Activated naive CD8-positive, alpha-beta T cell treated with anti-CD3 and anti-CD28 coated beads, Interleukin-2, amount 50 U/mL, for 16 hours (primary cell): Measurements from ENCODE around the gene PADI3.
"Not testable (repeated sequence)": the region's sequence is repeated elsewhere in the genome, so short reads cannot be mapped to it uniquely, and the experiment has no call there.

Source experiments
- DNase-seq: peaks from one replicate; pipeline ENCODE4 v3.0.0-alpha.2; 2020; ENCODE audit warnings: low read depth, low spot score

The PADI3 gene

DNA sequence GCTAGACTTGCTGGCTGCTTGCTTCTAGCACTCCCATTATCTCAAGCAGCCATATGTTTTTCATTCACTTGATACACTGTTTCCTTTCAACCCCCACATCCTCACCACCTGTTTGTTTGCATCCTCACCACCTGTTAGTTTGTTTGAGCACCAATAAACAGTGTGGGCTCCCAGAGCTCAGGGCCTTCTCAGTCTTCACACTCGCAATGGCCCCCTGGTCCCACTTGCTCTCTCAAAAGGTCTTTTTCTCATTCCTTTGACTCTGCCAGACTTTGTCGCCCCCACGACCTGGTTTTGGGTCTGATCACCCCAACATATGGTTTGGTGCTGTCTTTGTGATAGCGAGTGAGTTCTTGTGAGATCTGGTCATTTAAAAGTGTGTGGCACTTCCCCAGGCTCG is 52.9 kb downstream of the PADI3 start:
- DNase-seq, result no peak

GRCh38 chr1:17304151-17304825 is 55.4 kb downstream of the PADI3 start:
- no peak for DNase-seq

DNA sequence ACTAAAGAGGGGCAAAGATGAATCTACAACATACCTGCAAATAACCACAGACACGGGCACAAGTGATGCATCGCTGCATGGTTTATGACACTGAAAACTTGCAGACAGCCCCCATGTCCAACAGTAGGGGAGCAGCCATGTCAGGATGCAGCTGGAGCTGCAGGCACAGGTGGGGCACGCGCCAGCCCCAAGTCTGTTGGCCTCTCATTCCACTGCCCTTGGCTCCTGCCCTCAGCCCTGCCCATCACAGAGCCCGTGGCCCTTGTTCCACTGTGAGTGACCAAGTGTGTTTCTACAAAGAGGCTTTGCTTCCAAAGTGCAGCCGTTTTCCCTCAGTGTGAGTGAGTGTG is 55.9 kb downstream of the PADI3 start:
- no peak for DNase-seq

GRCh38 chr1:17305576-17306095 is 56.7 kb downstream of the PADI3 start:
- DNase-seq, result no peak

GRCh38 chr1:17306407-17306806 is 57.5 kb downstream of the PADI3 start:
- no peak for DNase-seq

- DNase-seq, result no peak
These were observed 58.0 kb downstream of the PADI3 start for GRCh38 chr1:17306921-17307320.

- no peak for DNase-seq
These were observed 58.4 kb downstream of the PADI3 start for GRCh38 chr1:17307329-17307728.

DNA sequence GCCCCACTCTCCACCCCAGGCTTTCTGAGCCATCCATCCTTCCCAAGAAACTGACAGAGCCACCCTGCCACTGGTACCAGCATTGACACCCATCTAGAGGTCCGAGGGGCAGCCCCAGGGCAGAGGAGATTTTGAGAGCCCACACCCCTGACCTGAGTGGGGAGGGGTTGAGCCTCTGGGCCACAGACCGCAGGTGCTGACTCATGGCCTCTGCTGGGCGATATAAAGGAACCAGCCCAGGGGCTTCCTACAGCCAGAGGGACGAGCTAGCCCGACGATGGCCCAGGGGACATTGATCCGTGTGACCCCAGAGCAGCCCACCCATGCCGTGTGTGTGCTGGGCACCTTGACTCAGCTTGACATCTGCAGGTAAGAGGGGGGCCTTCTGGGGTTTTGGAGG is 59.0 kb downstream of the PADI3 start, which contains the start of gene PADI4:
PADI4 (plus strand) TSS at position 252 of the 400 bp plus-strand sequence; CDS start at position 278, 26 bp downstream.
- no peak for DNase-seq

DNA sequence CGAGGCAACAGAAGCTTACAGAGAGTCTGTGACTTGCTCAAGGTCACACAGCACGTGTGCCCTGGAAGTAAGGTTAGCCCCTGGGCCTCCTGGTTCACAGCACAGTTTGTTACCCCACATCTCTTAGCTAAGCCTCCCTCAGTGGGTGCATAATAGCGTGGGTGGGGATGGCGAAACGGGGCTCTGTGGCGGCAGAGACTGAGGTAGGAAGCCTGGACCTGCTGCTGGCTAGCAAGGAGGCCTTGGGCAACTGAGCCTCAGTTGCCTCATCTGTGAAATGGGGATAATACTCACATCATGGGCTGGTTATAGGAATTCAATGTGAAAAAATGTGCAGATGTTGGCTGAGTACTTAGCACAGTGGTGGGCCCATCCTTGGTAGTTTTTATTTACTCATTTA is 59.7 kb downstream of the PADI3 start:
- DNase-seq, result no peak

DNA sequence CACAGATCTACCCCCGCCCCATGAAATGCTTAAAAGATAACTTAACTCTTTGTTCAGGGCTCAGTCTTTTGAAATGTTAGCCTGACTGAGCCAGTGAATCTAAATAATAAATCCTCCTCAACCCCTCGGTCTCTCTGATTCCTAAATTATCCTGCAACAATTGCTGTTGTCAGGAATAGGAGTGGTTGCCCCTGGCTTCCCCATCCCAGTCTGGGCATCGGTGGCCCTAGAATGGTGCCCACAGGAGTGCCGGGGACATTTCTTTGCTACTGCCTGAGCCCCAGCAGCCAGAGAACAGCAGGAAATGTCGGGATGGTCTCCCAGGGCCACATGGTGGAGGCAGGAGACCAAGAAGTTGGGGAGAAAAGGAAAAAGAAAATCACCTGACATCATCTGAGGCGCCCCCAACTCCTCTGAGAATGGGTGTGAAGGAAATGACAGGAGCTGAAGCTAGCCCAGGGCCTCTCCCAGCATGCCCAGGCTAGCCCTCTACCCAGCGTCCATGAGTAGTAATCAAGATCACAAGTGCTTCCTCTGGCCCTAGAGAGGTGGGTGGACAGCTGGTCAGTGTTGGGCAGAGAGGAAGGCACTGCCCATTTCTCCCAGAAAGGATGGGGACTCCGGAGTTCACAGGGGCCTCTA is 60.6 kb downstream of the PADI3 start:
- DNase-seq, result no peak

DNA sequence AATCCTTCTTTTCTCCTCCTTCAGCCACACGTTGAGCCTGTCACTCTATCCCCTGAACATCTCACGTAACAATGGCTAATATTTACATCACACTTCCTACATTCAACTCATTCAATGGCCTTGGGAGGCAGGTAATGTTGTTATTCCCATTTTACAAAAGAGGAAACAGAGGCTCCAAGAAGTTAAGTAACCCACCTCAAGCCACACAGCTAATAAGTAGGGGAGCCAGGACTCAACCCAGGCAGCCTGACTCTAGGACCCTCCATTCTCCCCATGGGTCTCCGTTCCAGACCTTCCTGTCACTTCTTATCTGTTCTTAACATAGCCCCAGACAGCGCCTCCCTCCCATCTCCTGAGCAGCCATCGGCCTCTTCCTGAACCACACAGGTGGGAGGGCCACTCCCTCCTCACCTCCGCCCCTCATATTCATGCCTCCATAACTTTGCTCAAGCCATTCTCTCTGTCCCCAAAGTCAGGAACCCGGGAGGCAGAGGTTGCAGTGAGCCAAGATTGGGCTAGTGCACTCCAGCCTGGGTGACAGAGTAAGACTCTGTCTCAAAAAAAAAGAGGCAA is 61.3 kb downstream of the PADI3 start:
- DNase-seq, result no peak

DNA sequence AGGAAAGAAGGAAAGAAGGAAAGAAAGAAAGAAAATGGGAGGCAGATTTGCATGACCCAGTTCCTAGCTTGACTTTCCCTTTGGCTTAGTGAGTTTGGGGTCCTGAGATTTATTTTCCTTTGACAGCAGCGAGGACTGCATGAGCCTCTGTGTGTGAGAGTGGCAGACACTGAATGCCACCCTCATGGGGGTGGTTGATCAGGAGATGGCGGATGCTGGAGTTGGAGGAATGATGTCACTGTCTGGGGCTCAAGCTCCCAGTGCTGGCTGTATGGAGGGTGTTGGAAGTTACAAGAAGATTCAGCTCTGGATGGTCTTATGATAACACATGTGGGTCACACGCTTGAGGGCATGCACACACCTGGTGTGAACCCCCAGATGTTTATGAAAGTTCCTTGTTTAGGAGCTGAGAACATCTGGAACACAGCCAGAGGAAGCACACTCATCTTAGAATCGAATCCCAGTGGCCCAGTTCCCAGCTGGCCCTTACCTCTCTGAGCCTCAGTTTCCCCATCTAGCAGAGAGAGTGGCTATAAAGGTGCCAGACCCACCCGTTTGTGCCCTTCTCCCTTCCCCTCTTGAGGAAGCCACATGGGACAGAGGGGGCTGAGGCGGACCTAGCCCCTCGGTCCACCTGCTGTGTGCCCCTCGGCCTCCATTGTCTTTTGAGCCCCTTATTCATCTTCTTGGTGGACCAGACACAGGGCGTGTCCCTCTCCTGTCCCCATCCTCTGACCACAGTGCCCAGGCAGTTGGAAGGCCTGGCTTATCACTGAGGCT is 64.8 kb downstream of the PADI3 start:
- DNase-seq, result no peak

- no peak for DNase-seq
These were observed 65.6 kb downstream of the PADI3 start for GRCh38 chr1:17314491-17314971.

DNA sequence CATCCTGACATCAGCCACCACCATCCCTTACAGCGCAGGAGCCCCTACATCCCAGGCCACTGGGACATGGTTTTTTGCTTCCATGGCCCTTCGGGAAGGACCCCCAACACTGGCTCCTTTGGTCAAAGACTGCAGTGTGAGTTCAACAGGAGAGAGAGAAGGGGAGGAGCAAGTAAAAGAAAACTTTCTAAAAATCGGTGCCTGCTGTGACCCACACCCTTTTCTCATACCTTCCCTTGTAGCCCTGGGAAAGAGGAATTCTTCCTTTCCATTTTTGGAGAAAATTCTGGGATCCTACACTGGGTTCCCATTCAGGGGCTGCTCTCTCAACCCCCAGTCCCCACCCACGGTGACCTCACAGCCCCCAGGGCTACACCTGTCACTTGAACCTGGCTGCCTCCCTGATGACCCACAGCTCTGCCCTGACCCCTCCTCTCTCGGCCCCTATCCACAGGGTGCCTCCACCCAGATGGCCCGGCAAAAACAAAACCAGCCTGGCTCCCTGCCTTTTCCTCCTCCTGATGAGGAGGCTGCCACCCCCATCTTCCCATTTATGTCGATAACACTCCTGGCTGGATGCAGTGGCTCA is 66.7 kb downstream of the PADI3 start:
- no peak for DNase-seq

DNA sequence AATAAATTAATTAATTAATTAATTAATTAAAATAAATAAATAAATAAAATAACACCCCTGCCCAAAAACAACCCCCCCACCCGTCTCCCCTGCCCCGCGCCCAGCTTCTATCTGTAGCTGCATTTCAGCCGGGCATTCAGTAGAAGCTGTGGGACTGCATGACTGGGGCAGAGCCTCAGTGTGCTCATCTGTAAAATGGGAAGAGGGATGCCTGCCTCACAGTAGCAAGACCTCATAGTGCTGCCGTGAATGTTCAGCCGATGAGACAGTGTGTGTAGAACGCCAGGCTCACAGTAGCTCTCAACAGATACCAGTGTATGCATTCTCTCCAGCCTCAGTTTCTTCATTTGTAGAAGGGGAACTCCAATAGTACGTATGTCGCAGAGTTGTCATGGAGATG is 67.8 kb downstream of the PADI3 start:
- DNase-seq, result no peak

DNA sequence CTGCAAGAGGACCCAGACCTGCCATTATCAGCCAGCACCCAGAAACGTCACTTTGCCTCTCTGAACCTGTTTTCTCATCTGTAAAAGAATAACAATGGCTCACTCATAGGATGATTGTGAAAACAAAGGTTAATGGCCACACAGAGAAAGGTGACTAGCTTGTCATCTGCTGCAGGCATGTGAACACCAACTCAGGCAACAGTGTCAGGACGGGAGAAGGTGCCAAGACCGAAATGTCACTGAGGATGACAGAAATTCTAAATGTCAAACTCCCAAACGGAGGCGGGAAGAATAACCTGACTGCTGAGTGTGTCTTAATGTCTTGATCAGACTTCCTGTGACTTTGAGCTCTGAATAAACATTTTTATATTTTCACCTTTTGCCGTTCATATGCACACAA is 69.4 kb downstream of the PADI3 start:
- no peak for DNase-seq

GRCh38 chr1:17319561-17320350 is 70.9 kb downstream of the PADI3 start:
- no peak for DNase-seq

GRCh38 chr1:17321857-17322390 is 73.0 kb downstream of the PADI3 start:
- not testable (repeated sequence) for DNase-seq

GRCh38 chr1:17328855-17329254 is 80.0 kb downstream of the PADI3 start:
- DNase-seq, result no peak

- no peak for DNase-seq
These were observed 80.7 kb downstream of the PADI3 start for GRCh38 chr1:17329610-17330009.

DNA sequence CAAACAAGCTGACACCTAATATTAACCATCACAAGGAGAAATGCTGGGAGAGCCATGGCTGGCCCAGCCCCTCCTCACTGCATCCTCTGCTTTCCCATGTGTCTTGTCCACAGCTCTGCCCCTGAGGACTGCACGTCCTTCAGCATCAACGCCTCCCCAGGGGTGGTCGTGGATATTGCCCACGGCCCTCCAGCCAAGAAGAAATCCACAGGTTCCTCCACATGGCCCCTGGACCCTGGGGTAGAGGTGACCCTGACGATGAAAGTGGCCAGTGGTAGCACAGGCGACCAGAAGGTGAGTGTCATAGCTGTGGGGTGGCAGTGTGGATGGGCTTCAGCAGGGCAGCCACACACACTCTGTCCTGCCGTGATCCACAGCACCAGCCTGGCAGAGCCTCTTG is 82.0 kb downstream of the PADI3 start:
- no peak for DNase-seq
